Epithelial cell of esophagus (primary cell): Measurements from ENCODE around the gene ZNF302.
"Not testable (repeated sequence)": the region's sequence is repeated elsewhere in the genome, so short reads cannot be mapped to it uniquely, and the experiment has no call there.

ENCODE experiments used
- DNase-seq: peaks from one replicate; pipeline ENCODE4 v3.0.0; 2010; ENCODE audit warnings: low read depth
- H3K4me3 ChIP-seq: 2 replicates; pipeline ENCODE4 v1.5.1; 2011; ENCODE audit warnings: mild to moderate bottlenecking, low read length, control low read depth
- TF ChIP-seq, protein P1 (sequence below): IDR thresholded peaks from 2 replicates; pipeline ENCODE4 v1.5.1; 2011; ENCODE audit warnings: low read depth, mild to moderate bottlenecking, low read length, control low read depth, inconsistent platforms; ENCODE audit not compliant: insufficient read depth; ENCODE audit errors: missing control alignments

Gene ZNF302

DNA sequence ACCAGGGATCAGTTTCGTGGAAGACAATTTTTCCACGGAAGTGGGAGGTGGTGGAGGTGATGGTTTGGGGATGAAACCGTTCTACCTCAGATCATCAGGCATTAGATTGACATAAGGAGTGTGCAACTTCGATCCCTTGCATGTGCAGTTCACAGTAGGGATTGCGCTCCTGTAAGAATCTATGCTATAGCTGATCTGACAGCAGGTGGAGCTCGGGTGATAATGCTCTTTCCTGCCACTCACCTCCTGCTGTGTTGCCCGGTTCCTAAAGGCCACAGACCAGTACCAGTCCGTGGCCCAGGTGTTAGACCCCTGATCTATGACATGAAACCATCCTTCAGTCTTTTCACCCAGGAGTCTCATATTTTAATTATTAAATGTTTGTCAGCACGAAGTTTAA is 4.0 kb downstream of the ZNF302 start:
- DNase-seq = no peak
- H3K4me3 ChIP-seq = no peak overlapping the region
- TF ChIP-seq, protein P1, sequence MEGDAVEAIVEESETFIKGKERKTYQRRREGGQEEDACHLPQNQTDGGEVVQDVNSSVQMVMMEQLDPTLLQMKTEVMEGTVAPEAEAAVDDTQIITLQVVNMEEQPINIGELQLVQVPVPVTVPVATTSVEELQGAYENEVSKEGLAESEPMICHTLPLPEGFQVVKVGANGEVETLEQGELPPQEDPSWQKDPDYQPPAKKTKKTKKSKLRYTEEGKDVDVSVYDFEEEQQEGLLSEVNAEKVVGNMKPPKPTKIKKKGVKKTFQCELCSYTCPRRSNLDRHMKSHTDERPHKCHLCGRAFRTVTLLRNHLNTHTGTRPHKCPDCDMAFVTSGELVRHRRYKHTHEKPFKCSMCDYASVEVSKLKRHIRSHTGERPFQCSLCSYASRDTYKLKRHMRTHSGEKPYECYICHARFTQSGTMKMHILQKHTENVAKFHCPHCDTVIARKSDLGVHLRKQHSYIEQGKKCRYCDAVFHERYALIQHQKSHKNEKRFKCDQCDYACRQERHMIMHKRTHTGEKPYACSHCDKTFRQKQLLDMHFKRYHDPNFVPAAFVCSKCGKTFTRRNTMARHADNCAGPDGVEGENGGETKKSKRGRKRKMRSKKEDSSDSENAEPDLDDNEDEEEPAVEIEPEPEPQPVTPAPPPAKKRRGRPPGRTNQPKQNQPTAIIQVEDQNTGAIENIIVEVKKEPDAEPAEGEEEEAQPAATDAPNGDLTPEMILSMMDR = no peak

GRCh38 chr19:34685266-34685665 is 7.8 kb downstream of the ZNF302 start:
- H3K4me3 ChIP-seq = not testable (repeated sequence)

GRCh38 chr19:34686455-34686854 is 9.0 kb downstream of the ZNF302 start:
- peak; percentile 67 for DNase-seq
- no peak overlapping the region for H3K4me3 ChIP-seq
- TF ChIP-seq, protein P1 = no peak

More at GRCh38 chr19:34685266-34685665, 7.8 kb downstream of the ZNF302 start:
- DNase-seq = not testable (repeated sequence)

DNA sequence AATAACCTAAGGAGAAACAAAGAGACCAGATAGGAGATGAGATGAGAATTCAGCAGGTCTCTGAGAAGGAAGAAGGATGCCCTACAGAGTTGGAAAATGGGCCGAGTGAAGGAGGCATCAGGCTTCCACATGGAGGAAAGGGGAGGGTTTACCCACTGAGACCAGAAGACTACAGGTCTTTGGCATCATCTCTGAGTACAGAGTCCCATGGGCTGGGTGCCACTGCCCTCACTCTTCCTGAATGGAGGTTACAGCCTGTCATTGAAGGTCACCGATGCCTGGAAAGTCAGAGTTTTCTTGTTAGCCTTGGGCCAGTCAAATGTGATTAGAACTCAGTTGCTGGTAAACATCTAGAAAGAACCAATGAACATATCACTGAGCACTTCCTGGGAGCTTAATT is 9.9 kb downstream of the ZNF302 start:
- no peak overlapping the region for H3K4me3 ChIP-seq
- TF ChIP-seq, protein P1 = no peak
- DNase-seq = no peak

DNA sequence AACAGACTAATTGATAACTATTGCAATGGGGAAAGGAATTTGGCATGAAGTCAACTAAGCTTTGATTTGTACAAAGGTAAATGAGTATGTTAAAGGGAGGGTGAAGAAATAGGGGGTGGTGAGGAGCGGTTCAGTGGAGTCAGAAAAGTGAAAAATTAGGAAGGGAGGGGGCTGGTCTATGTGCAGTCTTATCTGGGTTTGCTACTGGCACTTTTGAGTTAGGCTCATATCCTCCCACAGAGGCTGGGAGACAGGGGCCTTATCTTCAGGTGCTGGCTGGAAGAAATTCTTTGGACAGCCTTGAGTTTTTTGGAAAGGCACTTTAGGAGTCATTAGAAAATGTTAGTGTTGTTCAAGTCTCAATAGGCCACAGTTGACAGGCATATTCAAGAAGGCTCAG is 11.1 kb downstream of the ZNF302 start:
- TF ChIP-seq, protein P1 = no peak
- no peak for DNase-seq
- H3K4me3 ChIP-seq = no peak overlapping the region

DNA sequence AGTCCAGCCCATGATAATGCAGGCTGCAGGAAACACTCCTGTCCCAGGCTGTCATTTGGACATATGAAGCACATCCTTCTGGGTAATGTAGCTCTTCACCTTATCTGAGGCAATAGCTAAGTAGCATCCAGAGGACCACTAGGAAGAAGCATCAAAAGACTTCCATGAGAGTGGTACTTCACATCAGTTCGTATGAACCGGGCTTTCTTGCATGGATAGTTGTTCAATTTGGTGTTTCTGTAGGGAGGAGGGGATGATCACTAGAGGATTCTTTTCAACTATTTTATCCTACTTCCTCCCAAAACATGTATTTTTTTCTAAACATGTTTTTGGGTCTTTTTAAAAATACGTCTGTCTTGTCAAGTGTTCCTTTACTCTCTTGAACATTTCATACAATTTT is 12.9 kb downstream of the ZNF302 start:
- DNase-seq = no peak
- TF ChIP-seq, protein P1 = no peak

DNA sequence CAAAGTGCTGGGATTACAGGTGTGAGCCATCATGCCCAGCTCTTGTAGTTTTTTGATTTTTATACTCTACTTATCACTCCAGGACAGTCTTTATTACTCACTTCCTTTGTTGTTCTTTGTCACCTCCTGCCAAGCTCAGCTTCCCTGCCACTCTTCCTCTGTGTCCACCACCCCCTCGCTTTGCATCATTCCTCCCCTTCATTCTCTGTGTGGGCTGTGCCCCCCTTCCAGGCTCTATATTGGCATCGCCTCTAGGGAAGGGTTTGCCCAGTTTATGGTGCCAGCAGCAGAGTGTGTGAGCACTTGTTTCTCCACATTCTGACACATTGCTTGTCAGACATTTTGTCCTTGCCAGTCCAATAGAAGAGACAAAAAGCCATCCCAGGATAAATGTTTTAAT is 15.1 kb downstream of the ZNF302 start:
- no peak for DNase-seq
- TF ChIP-seq, protein P1 = no peak
- H3K4me3 ChIP-seq = no peak overlapping the region

More for the DNA sequence above, 12.9 kb downstream of the ZNF302 start:
- H3K4me3 ChIP-seq = no peak overlapping the region
